ENCODE measurements around the gene FOXA2. TPM values are rescaled to one million over a fixed set of nuclear protein-coding genes. Genes with fewer than 3 reads are reported as not detected.

Gene FOXA2
- polyA plus RNA-seq, 3 donors: not detected

- H4K20me1 ChIP-seq (ENCODE audit: insufficient read depth, low read length): no peaks in the 10 kb centered on the region
- no peak overlapping the region for H3K4me2 ChIP-seq (replicated peaks; ENCODE audit: extremely low read depth, low read length, poor library complexity, severe bottlenecking)
- no peak overlapping the region for H3K9ac ChIP-seq (ENCODE audit: insufficient read depth, low read length, poor library complexity, severe bottlenecking)
- H3K4me3 Mint-ChIP-seq: peak overlapping the region in 1 of 2 donors; percentile 85
- intact Hi-C loops (cut with micrococcal nuclease): no loop called here
- H3K27ac Mint-ChIP-seq: no peak overlapping the region
- H3K9me3 ChIP-seq (replicated peaks in 1 of 2; ENCODE audit: control insufficient read depth in 1 of 2, insufficient read depth in 1 of 2, low read length in 2 of 2): peaks cover 5 to 52% of the 10 kb centered on the region in 2 donors
- H3K9me3 Mint-ChIP-seq: peaks cover 0 to 14% (median 10%) of the 10 kb centered on the region in 7 donors
- no peaks in the 10 kb centered on the region for H3K4me1 ChIP-seq (ENCODE audit: control insufficient read depth in 1 of 2, insufficient read depth in 2 of 2, low read length in 2 of 2)
- no peak overlapping the region for H2AFZ ChIP-seq (ENCODE audit: insufficient read depth, low read depth, low read length, poor library complexity, severe bottlenecking)
- H3K79me2 ChIP-seq (ENCODE audit: insufficient read depth, low read length): no peaks in the 10 kb centered on the region
- WGBS (ENCODE audit: insufficient coverage): 6% methylated on average over 39 of the region's 44 CpGs
- no peak overlapping the region for H3K27ac ChIP-seq (ENCODE audit: low read depth in 1 of 2, low read length in 2 of 2)
- H3K27me3 ChIP-seq (ENCODE audit: control insufficient read depth in 2 of 2, insufficient read depth in 2 of 2, low read length in 2 of 2): peaks cover 81 to 97% of the 10 kb centered on the region in 2 donors
- peaks cover 4% of the 10 kb centered on the region for H3K4me1 Mint-ChIP-seq
- peaks cover 0 to 6% of the 10 kb centered on the region in 2 donors for H3K36me3 Mint-ChIP-seq
- H3K36me3 ChIP-seq (replicated peaks in 1 of 2; ENCODE audit: control insufficient read depth in 1 of 2, insufficient read depth in 2 of 2, low read length in 2 of 2): no peaks in the 10 kb centered on the region
- TF ChIP-seq CTCF (IDR thresholded peaks at IDR 0.05): no peak
- no peak for DNase-seq
- H3K27me3 Mint-ChIP-seq (ENCODE audit: low read depth in 3 of 3): peaks cover 92 to 98% (median 94%) of the 10 kb centered on the region in 3 donors
- H3K4me3 ChIP-seq (replicated peaks in 1 of 3; ENCODE audit: low read depth in 2 of 3, low read length in 3 of 3): no peak overlapping the region
Observed at GRCh38 chr20:22577515-22578220, 6.7 kb downstream of the FOXA2 start.

- peak overlapping the region in 1 of 2 donors; percentile 85 for H3K4me3 Mint-ChIP-seq
- Histone ChIP-seq H3K9ac (ENCODE audit: insufficient read depth, low read length, poor library complexity, severe bottlenecking) (no peak overlapping the region), H3K27me3 (ENCODE audit: control insufficient read depth in 2 of 2, insufficient read depth in 2 of 2, low read length in 2 of 2) (peaks cover 85 to 99% of the 10 kb centered on the region in 2 donors)
Observed at GRCh38 chr20:22576733-22577514, 7.4 kb downstream of the FOXA2 start.

More at GRCh38 chr20:22576733-22577514, 7.4 kb downstream of the FOXA2 start:
- H3K9me3 Mint-ChIP-seq: peaks cover 0 to 13% (median 9%) of the 10 kb centered on the region in 7 donors
- H3K27ac Mint-ChIP-seq: no peak overlapping the region
- no peaks in the 10 kb centered on the region for H3K36me3 ChIP-seq (replicated peaks in 1 of 2; ENCODE audit: control insufficient read depth in 1 of 2, insufficient read depth in 2 of 2, low read length in 2 of 2)
- WGBS (ENCODE audit: insufficient coverage): 9% methylated on average over 35 of the region's 48 CpGs
- H2AFZ ChIP-seq (ENCODE audit: insufficient read depth, low read depth, low read length, poor library complexity, severe bottlenecking): no peak overlapping the region
- no peak overlapping the region for H3K27ac ChIP-seq (ENCODE audit: low read depth in 1 of 2, low read length in 2 of 2)
- peaks cover 0 to 6% of the 10 kb centered on the region in 2 donors for H3K36me3 Mint-ChIP-seq
- H3K9me3 ChIP-seq (replicated peaks in 1 of 2; ENCODE audit: control insufficient read depth in 1 of 2, insufficient read depth in 1 of 2, low read length in 2 of 2): peaks cover 5 to 51% of the 10 kb centered on the region in 2 donors
- H3K4me1 Mint-ChIP-seq: peaks cover 2% of the 10 kb centered on the region
- H3K4me2 ChIP-seq (replicated peaks; ENCODE audit: extremely low read depth, low read length, poor library complexity, severe bottlenecking): no peak overlapping the region
- H3K4me1 ChIP-seq (ENCODE audit: control insufficient read depth in 1 of 2, insufficient read depth in 2 of 2, low read length in 2 of 2): no peaks in the 10 kb centered on the region
- peaks cover 96 to 99% (median 96%) of the 10 kb centered on the region in 3 donors for H3K27me3 Mint-ChIP-seq (ENCODE audit: low read depth in 3 of 3)
- no peaks in the 10 kb centered on the region for H4K20me1 ChIP-seq (ENCODE audit: insufficient read depth, low read length)
- intact Hi-C loops (cut with micrococcal nuclease): no loop called here
- no peaks in the 10 kb centered on the region for H3K79me2 ChIP-seq (ENCODE audit: insufficient read depth, low read length)
- TF ChIP-seq CTCF (IDR thresholded peaks at IDR 0.05): no peak
- no peak for DNase-seq
- H3K4me3 ChIP-seq (replicated peaks in 1 of 3; ENCODE audit: low read depth in 2 of 3, low read length in 3 of 3): no peak overlapping the region

Data from CD14-positive monocyte (primary cell).